ENCODE data around the gene IGFALS.

IGFALS gene

GRCh38 chr16:1751946-1752345 is 41.6 kb downstream of the IGFALS start:
- Histone ChIP-seq H3K36me3 (replicated peaks) (peaks cover 21% of the 10 kb centered on the region), H3K4me3 (no peak overlapping the region), H3K9me3 (no peaks in the 10 kb centered on the region), H3K27me3 (ENCODE audit: low read depth) (no peaks in the 10 kb centered on the region), H3K4me1 (no peaks in the 10 kb centered on the region)
- in situ Hi-C loops (cut with MboI; ENCODE audit: low sequenced_read_pairs), result no loop called here
- no peak for DNase-seq (ENCODE audit: low spot score in 2 of 2)

GRCh38 chr16:1749152-1750117 is 44.1 kb downstream of the IGFALS start:
- Histone ChIP-seq H3K4me1 (no peaks in the 10 kb centered on the region), H3K4me3 (no peak overlapping the region), H3K9me3 (no peaks in the 10 kb centered on the region), H3K36me3 (replicated peaks) (peaks cover 22% of the 10 kb centered on the region), H3K27me3 (ENCODE audit: low read depth) (no peaks in the 10 kb centered on the region)
- DNase-seq (ENCODE audit: low spot score in 2 of 2), result no peak
- in situ Hi-C loops (cut with MboI; ENCODE audit: low sequenced_read_pairs), result no loop called here

- no peaks in the 10 kb centered on the region for H3K9me3 ChIP-seq
- no peak for DNase-seq (ENCODE audit: low spot score in 2 of 2)
- H3K27me3 ChIP-seq (ENCODE audit: low read depth), result no peaks in the 10 kb centered on the region
- in situ Hi-C loops (cut with MboI; ENCODE audit: low sequenced_read_pairs), result no loop called here
- no peaks in the 10 kb centered on the region for H3K4me1 ChIP-seq
- no peak overlapping the region for H3K4me3 ChIP-seq
- peaks cover 22% of the 10 kb centered on the region for H3K36me3 ChIP-seq (replicated peaks)
Observed at GRCh38 chr16:1747934-1748333, 45.6 kb downstream of the IGFALS start.

- H3K9me3 ChIP-seq, result no peaks in the 10 kb centered on the region
- H3K36me3 ChIP-seq (replicated peaks), result peaks cover 15% of the 10 kb centered on the region
- H3K4me3 ChIP-seq, result no peak overlapping the region
- H3K4me1 ChIP-seq, result no peaks in the 10 kb centered on the region
- H3K27me3 ChIP-seq (ENCODE audit: low read depth), result no peaks in the 10 kb centered on the region
- in situ Hi-C loops (cut with MboI; ENCODE audit: low sequenced_read_pairs), result no loop called here
- no peak for DNase-seq (ENCODE audit: low spot score in 2 of 2)
Observed at GRCh38 chr16:1746693-1747195, 46.8 kb downstream of the IGFALS start.

- H3K27me3 ChIP-seq (ENCODE audit: low read depth), result no peaks in the 10 kb centered on the region
- in situ Hi-C loops (cut with MboI; ENCODE audit: low sequenced_read_pairs), result no loop called here
- H3K4me3 ChIP-seq, result no peak overlapping the region
- no peaks in the 10 kb centered on the region for H3K4me1 ChIP-seq
- H3K9me3 ChIP-seq, result no peaks in the 10 kb centered on the region
- DNase-seq (ENCODE audit: low spot score in 2 of 2), result no peak
- H3K36me3 ChIP-seq (replicated peaks), result peaks cover 10% of the 10 kb centered on the region
Observed at GRCh38 chr16:1745900-1746692, 47.4 kb downstream of the IGFALS start.

GRCh38 chr16:1745181-1745899 is 48.2 kb downstream of the IGFALS start:
- in situ Hi-C loops (cut with MboI; ENCODE audit: low sequenced_read_pairs), result no loop called here
- Histone ChIP-seq H3K36me3 (replicated peaks) (peaks cover 7% of the 10 kb centered on the region), H3K4me1 (no peaks in the 10 kb centered on the region), H3K4me3 (no peak overlapping the region), H3K9me3 (no peaks in the 10 kb centered on the region), H3K27me3 (ENCODE audit: low read depth) (no peaks in the 10 kb centered on the region)
- no peak for DNase-seq (ENCODE audit: low spot score in 2 of 2)

GRCh38 chr16:1744338-1744840 is 49.1 kb downstream of the IGFALS start:
- DNase-seq (ENCODE audit: low spot score in 2 of 2), result no peak
- no peaks in the 10 kb centered on the region for H3K4me1 ChIP-seq
- no peaks in the 10 kb centered on the region for H3K9me3 ChIP-seq
- H3K27me3 ChIP-seq (ENCODE audit: low read depth), result no peaks in the 10 kb centered on the region
- in situ Hi-C loops (cut with MboI; ENCODE audit: low sequenced_read_pairs), result no loop called here
- no peak overlapping the region for H3K4me3 ChIP-seq
- peaks cover 7% of the 10 kb centered on the region for H3K36me3 ChIP-seq (replicated peaks)

- Histone ChIP-seq H3K4me3 (no peak overlapping the region), H3K4me1 (no peaks in the 10 kb centered on the region), H3K27me3 (ENCODE audit: low read depth) (no peaks in the 10 kb centered on the region), H3K36me3 (replicated peaks) (peaks cover 7% of the 10 kb centered on the region), H3K9me3 (no peaks in the 10 kb centered on the region)
- in situ Hi-C loops (cut with MboI; ENCODE audit: low sequenced_read_pairs), result no loop called here
- DNase-seq (ENCODE audit: low spot score in 2 of 2), result no peak
Observed at GRCh38 chr16:1743376-1744337, 49.8 kb downstream of the IGFALS start.

GRCh38 chr16:1741553-1742165 is 51.8 kb downstream of the IGFALS start:
- H3K36me3 ChIP-seq (replicated peaks), result peaks cover 7% of the 10 kb centered on the region; the same call in 1 of the 2 replicates
- H3K4me3 ChIP-seq, result no peak overlapping the region
- no peaks in the 10 kb centered on the region for H3K9me3 ChIP-seq
- no peak for DNase-seq (ENCODE audit: low spot score in 2 of 2)
- in situ Hi-C loops (cut with MboI; ENCODE audit: low sequenced_read_pairs), result no loop called here
- no peaks in the 10 kb centered on the region for H3K27me3 ChIP-seq (ENCODE audit: low read depth)
- no peaks in the 10 kb centered on the region for H3K4me1 ChIP-seq

GRCh38 chr16:1740781-1741490 is 52.6 kb downstream of the IGFALS start:
- H3K36me3 ChIP-seq (replicated peaks), result peaks cover 7% of the 10 kb centered on the region; the same call in 1 of the 2 replicates
- in situ Hi-C loops (cut with MboI; ENCODE audit: low sequenced_read_pairs), result no loop called here
- H3K4me1 ChIP-seq, result no peaks in the 10 kb centered on the region
- no peaks in the 10 kb centered on the region for H3K27me3 ChIP-seq (ENCODE audit: low read depth)
- no peak overlapping the region for H3K4me3 ChIP-seq
- H3K9me3 ChIP-seq, result no peaks in the 10 kb centered on the region
- DNase-seq (ENCODE audit: low spot score in 2 of 2), result no peak
